CD14-positive monocyte (primary cell): ENCODE measurements around the gene OR51D1. TPM values are rescaled to one million over a fixed set of nuclear protein-coding genes. Genes with fewer than 3 reads are reported as not detected.

Experiments used
- DNase-seq, 3 donors: peaks; one replicate each; pipeline ENCODE4 v3.0.0-alpha.2; 2011 to 2022
- H2AFZ ChIP-seq: 2 replicates; pipeline ENCODE4 v1.6.0; 2012; ENCODE audit warnings: mild to moderate bottlenecking, low read depth, low read length, inconsistent platforms; ENCODE audit not compliant: insufficient read depth, poor library complexity, severe bottlenecking
- H3K27ac ChIP-seq, 2 donors: 1 replicate in 1 of 2; 2 replicates in 1 of 2; pipeline ENCODE4 v1.5.1; 2012 to 2013; ENCODE audit warnings: low read length in 2 of 2, control low read depth in 1 of 2, inconsistent platforms in 1 of 2, low read depth in 1 of 2, mild to moderate bottlenecking in 1 of 2
- H3K27me3 ChIP-seq, 2 donors: one replicate each; pipeline versions ENCODE4 v1.6.0 to v1.6.1; 2011 to 2013; ENCODE audit warnings: low read length in 2 of 2; ENCODE audit not compliant: control insufficient read depth in 2 of 2, insufficient read depth in 2 of 2
- H3K36me3 ChIP-seq, 2 donors: replicated peaks in 1 of 2; 1 replicate in 1 of 2; 2 replicates in 1 of 2; pipeline versions ENCODE4 v1.5.1 to v1.6.1; 2012 to 2013; ENCODE audit warnings: low read length in 2 of 2, control low read depth in 1 of 2, inconsistent platforms in 1 of 2, mild to moderate bottlenecking in 1 of 2; ENCODE audit not compliant: insufficient read depth in 2 of 2, control insufficient read depth in 1 of 2
- H3K4me1 ChIP-seq, 2 donors: 1 replicate in 1 of 2; 2 replicates in 1 of 2; pipeline versions ENCODE4 v1.5.1 to v1.6.1; 2012 to 2013; ENCODE audit warnings: low read length in 2 of 2, control low read depth in 1 of 2, inconsistent platforms in 1 of 2, mild to moderate bottlenecking in 1 of 2, moderate library complexity in 1 of 2; ENCODE audit not compliant: insufficient read depth in 2 of 2, control insufficient read depth in 1 of 2
- H3K4me2 ChIP-seq: replicated peaks from 2 replicates; pipeline ENCODE3; 2012; ENCODE audit warnings: low read length, moderate library complexity, mild to moderate bottlenecking; ENCODE audit not compliant: poor library complexity, severe bottlenecking; ENCODE audit errors: extremely low read depth
- H3K4me3 ChIP-seq, 3 experiments: fragments of 200-600 bp in 1 of 3; sonication (generic) in 1 of 3; replicated peaks in 1 of 3; 1 replicate in 2 of 3; 2 replicates in 1 of 3; pipeline ENCODE4 v1.5.1; 2011 to 2013; ENCODE audit warnings: low read length in 3 of 3, mild to moderate bottlenecking in 3 of 3, control low read depth in 2 of 3, low read depth in 2 of 3, inconsistent platforms in 1 of 3, moderate library complexity in 1 of 3
- H3K79me2 ChIP-seq: 2 replicates; pipeline ENCODE4 v1.6.0; 2012; ENCODE audit warnings: mild to moderate bottlenecking, control low read depth, inconsistent platforms, low read length, moderate library complexity; ENCODE audit not compliant: insufficient read depth
- H3K9ac ChIP-seq: 2 replicates; pipeline ENCODE4 v1.6.0; 2017; ENCODE audit warnings: low read length, mild to moderate bottlenecking; ENCODE audit not compliant: insufficient read depth, poor library complexity, severe bottlenecking
- H3K9me3 ChIP-seq, 2 donors: replicated peaks in 1 of 2; 1 replicate in 1 of 2; 2 replicates in 1 of 2; pipeline versions ENCODE4 v1.5.1 to v1.6.1; 2012 to 2013; ENCODE audit warnings: low read length in 2 of 2, control low read depth in 1 of 2; ENCODE audit not compliant: control insufficient read depth in 1 of 2, insufficient read depth in 1 of 2
- H4K20me1 ChIP-seq: 2 replicates; pipeline ENCODE4 v1.6.0; 2012; ENCODE audit warnings: mild to moderate bottlenecking, low read length, control low read depth, moderate library complexity; ENCODE audit not compliant: insufficient read depth
- H3K27ac Mint-ChIP-seq, 7 donors: one replicate each; pipeline ENCODE4 v1.8.0; 2020; ENCODE audit warnings: mild to moderate bottlenecking in 7 of 7, mixed read lengths in 7 of 7, moderate library complexity in 6 of 7, inconsistent platforms in 2 of 7
- H3K27me3 Mint-ChIP-seq, 3 donors: one replicate each; pipeline ENCODE4 v1.8.0; 2021 to 2022; ENCODE audit warnings: low read depth in 3 of 3, mild to moderate bottlenecking in 3 of 3, mixed read lengths in 3 of 3, moderate library complexity in 3 of 3, inconsistent platforms in 1 of 3
- H3K36me3 Mint-ChIP-seq, 2 donors: one replicate each; pipeline ENCODE4 v1.8.0; 2020; ENCODE audit warnings: mixed read lengths in 2 of 2, inconsistent platforms in 1 of 2, mild to moderate bottlenecking in 1 of 2
- H3K4me1 Mint-ChIP-seq: one replicate; pipeline ENCODE4 v1.8.0; 2020; ENCODE audit warnings: mild to moderate bottlenecking, mixed read lengths
- H3K4me3 Mint-ChIP-seq, 2 donors: one replicate each; pipeline ENCODE4 v1.8.0; 2020; ENCODE audit warnings: mild to moderate bottlenecking in 2 of 2, mixed read lengths in 2 of 2, moderate library complexity in 1 of 2
- H3K9me3 Mint-ChIP-seq, 7 donors: one replicate each; pipeline ENCODE4 v1.8.0; 2020 to 2022; ENCODE audit warnings: mixed read lengths in 7 of 7, mild to moderate bottlenecking in 6 of 7, moderate library complexity in 6 of 7, inconsistent platforms in 2 of 7
- WGBS: methylation state at CpG from one replicate; pipeline ENCODE4 v1.1.5; 2013; ENCODE audit warnings: missing lambda C conversion rate; ENCODE audit not compliant: insufficient coverage; 5-methylcytosine and 5-hydroxymethylcytosine counted together
- intact Hi-C, 2 donors: fragments of 100-400 bp; cut with micrococcal nuclease; formaldehyde crosslinking; loops; one replicate each; pipeline versions ENCODE4 v1.15.0 to v1.15.1; 2023
- polyA plus RNA-seq, 3 donors: library from polyadenylated mRNA; depleted of rRNA in 1 of 3; unstranded in 2 of 3; stranded (reverse) in 1 of 3; fragments of 300-500 nt in 2 of 3; fragments of >200 nt in 1 of 3; fragmentation: Illumina TruSeq in 2 of 3; gene quantifications; 1 replicate in 2 of 3; 2 replicates in 1 of 3; pipeline ENCODE4 v1.2.3, GENCODE V29; 2012 to 2021
- TF ChIP-seq, protein P1 (sequence below): fragments of 200-600 bp; IDR thresholded peaks from one replicate; pipeline ENCODE4 v1.8.0; 2022; ENCODE audit warnings: antibody characterized with exemption, mild to moderate bottlenecking

OR51D1 gene
- polyA plus RNA-seq, 3 donors, result not detected

- H3K27ac Mint-ChIP-seq, result no peak within 1 kb of the TSS
- no peak within 1 kb of the TSS for H2AFZ ChIP-seq
- peaks cover 6 to 11% (median 8%) of the 10 kb centered on the region in 3 donors for H3K27me3 Mint-ChIP-seq
- no peak within 1 kb of the TSS for H3K4me3 ChIP-seq
- no peak for DNase-seq
- no peak within 1 kb of the TSS for H3K4me2 ChIP-seq
- H3K27ac ChIP-seq, result no peak within 1 kb of the TSS
- H3K79me2 ChIP-seq, result no peaks in the 10 kb centered on the region
- no peaks in the 10 kb centered on the region for H3K4me1 Mint-ChIP-seq
- no peak within 1 kb of the TSS for H3K4me3 Mint-ChIP-seq
- intact Hi-C loops, result no loop called here
- no peak within 1 kb of the TSS for H3K9ac ChIP-seq
- no peaks in the 10 kb centered on the region for H3K9me3 ChIP-seq
- TF ChIP-seq, protein P1, sequence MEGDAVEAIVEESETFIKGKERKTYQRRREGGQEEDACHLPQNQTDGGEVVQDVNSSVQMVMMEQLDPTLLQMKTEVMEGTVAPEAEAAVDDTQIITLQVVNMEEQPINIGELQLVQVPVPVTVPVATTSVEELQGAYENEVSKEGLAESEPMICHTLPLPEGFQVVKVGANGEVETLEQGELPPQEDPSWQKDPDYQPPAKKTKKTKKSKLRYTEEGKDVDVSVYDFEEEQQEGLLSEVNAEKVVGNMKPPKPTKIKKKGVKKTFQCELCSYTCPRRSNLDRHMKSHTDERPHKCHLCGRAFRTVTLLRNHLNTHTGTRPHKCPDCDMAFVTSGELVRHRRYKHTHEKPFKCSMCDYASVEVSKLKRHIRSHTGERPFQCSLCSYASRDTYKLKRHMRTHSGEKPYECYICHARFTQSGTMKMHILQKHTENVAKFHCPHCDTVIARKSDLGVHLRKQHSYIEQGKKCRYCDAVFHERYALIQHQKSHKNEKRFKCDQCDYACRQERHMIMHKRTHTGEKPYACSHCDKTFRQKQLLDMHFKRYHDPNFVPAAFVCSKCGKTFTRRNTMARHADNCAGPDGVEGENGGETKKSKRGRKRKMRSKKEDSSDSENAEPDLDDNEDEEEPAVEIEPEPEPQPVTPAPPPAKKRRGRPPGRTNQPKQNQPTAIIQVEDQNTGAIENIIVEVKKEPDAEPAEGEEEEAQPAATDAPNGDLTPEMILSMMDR, result no peak
- peaks cover 14 to 19% of the 10 kb centered on the region in 2 donors for H3K36me3 Mint-ChIP-seq
- no peaks in the 10 kb centered on the region for H3K9me3 Mint-ChIP-seq
- H3K4me1 ChIP-seq, result no peaks in the 10 kb centered on the region
- no peaks in the 10 kb centered on the region for H4K20me1 ChIP-seq
- H3K36me3 ChIP-seq, result peaks cover 6 to 8% of the 10 kb centered on the region in 2 donors
- H3K27me3 ChIP-seq, result peaks cover 3 to 4% of the 10 kb centered on the region in 2 donors
- no CpG with 5 or more reads among the region's 1 CpG for WGBS
Observed at GRCh38 chr11:4593739-4594138, 43.5 kb upstream of the OR51D1 start, which contains the start of gene OR52I1. Gene OR52I1, plus strand, starts transcription at chr11:4594039. Its CDS starts 0 bp downstream, at chr11:4594039.

DNA sequence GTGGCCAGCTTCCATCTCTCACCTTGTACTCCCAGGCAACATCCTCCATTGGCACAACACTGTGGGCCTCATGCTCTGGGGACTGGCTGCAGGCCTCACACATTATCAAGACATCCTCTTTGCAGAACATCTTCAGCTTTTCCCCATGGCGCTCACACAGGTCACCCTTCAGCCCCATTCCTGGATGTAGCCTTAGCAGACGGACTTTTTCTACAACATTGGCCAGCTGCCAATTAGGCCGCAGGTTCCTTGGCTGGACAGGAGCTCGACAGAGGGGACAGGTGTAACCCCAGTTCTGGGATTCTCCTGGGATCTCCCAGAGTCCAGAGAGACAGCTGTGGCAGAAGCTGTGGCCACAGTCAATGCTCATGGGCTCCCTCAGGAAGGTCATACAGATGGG lies 32.2 kb upstream of the OR51D1 start:
- Mint-ChIP-seq H3K27me3 (no peaks in the 10 kb centered on the region), H3K27ac (no peak overlapping the region), H3K9me3 (no peaks in the 10 kb centered on the region), H3K4me1 (peaks cover 26% of the 10 kb centered on the region), H3K36me3 (peaks cover 44 to 46% of the 10 kb centered on the region in 2 donors), H3K4me3 (no peak overlapping the region)
- Histone ChIP-seq H3K27me3 (no peaks in the 10 kb centered on the region), H3K9ac (no peak overlapping the region), H4K20me1 (no peaks in the 10 kb centered on the region), H3K36me3 (peaks cover 23 to 55% of the 10 kb centered on the region in 2 donors), H3K4me1 (peaks cover 19 to 22% of the 10 kb centered on the region in 2 donors), H3K4me2 (no peak overlapping the region), H3K79me2 (no peaks in the 10 kb centered on the region), H3K27ac (no peak overlapping the region), H3K4me3 (no peak overlapping the region), H2AFZ (no peak overlapping the region), H3K9me3 (no peaks in the 10 kb centered on the region)
- DNase-seq, result no peak
- intact Hi-C loops, result no loop called here
- TF ChIP-seq, protein P1, result no peak
- WGBS, result 100% methylated on average over 4 of the region's 4 CpGs
